ENCODE measurements around the gene GPSM3.
"Not testable (repeated sequence)": the region's sequence is repeated elsewhere in the genome, so short reads cannot be mapped to it uniquely, and the experiment has no call there.

The GPSM3 gene

DNA sequence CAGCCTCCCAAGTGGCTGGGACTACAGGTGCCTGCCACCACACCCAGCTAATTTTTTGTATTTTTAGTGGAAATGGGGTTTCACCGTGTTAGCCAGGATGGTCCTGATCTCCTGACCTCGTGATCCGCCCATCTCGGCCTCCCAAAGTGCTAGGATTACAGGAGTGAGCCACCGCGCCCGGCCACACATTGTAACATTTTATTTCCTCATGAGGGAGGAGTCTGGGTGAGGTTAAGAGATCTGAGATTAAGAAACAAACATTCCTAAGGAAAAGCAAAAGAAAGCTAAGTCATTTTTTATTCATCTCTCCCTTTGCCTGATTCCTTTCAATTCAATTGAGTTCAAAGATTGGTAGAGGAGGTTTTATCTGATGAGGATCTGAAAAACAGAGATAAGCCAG lies 48.2 kb downstream of the GPSM3 start:
- H3K36me3 ChIP-seq (ENCODE audit: control insufficient read depth in 1 of 2, insufficient read depth in 2 of 2, low read length in 2 of 2); H3K9ac ChIP-seq (ENCODE audit: low read depth in 1 of 2, low read length in 2 of 2); H3K4me3 ChIP-seq (ENCODE audit: low read depth in 1 of 2, low read length in 2 of 2); H3K9me3 ChIP-seq (ENCODE audit: control insufficient read depth in 1 of 2, low read length in 2 of 2); H3K27ac ChIP-seq (ENCODE audit: low read depth, low read length); H3K27me3 ChIP-seq (ENCODE audit: control insufficient read depth in 1 of 2, insufficient read depth in 2 of 2, low read length in 2 of 2): not testable (repeated sequence)
- H3K4me1 ChIP-seq (ENCODE audit: control insufficient read depth in 1 of 2, insufficient read depth in 2 of 2, low read length in 2 of 2) = peaks cover 0 to 16% of the 10 kb centered on the region in 2 donors
